ENCODE data around the gene CD226.

CD226 gene

GRCh38 chr18:69894467-69894866 lies 53.2 kb downstream of the CD226 start:
- Histone ChIP-seq H3K9me3 (ENCODE audit: control insufficient read depth, insufficient read depth, low read length) (0 out of 2 replicates have a peak, but pooled peaks cover 3% of the 10 kb centered on the region), H3K36me3 (ENCODE audit: control insufficient read depth, low read length) (no peaks in the 10 kb centered on the region), H3K27ac (ENCODE audit: low read depth, low read length) (no peak overlapping the region), H3F3A (ENCODE audit: control insufficient read depth, insufficient read depth) (no peaks in the 10 kb centered on the region), H3K27me3 (ENCODE audit: control insufficient read depth, low read length) (no peaks in the 10 kb centered on the region), H4K20me1 (ENCODE audit: control insufficient read depth, insufficient read depth, low read depth, low read length) (no peaks in the 10 kb centered on the region), H3K4me2 (ENCODE audit: low read length) (no peak overlapping the region), H3K79me2 (ENCODE audit: control insufficient read depth, low read length) (no peaks in the 10 kb centered on the region), H3K9me2 (replicated peaks; ENCODE audit: control insufficient read depth, low read length) (no peaks in the 10 kb centered on the region), H3K4me3 (ENCODE audit: low read length) (no peak overlapping the region), H3K4me1 (ENCODE audit: control insufficient read depth, low read length) (no peaks in the 10 kb centered on the region)
- no peak for TF ChIP-seq CTCF (IDR thresholded peaks at IDR 0.05; ENCODE audit: low read depth, low read length, poor library complexity, severe bottlenecking)
- TF ChIP-seq EZH2phosphoT487 (IDR thresholded peaks at IDR 0.05; ENCODE audit: borderline replicate concordance, low read length) = no peak

GRCh38 chr18:69890558-69890957 lies 57.1 kb downstream of the CD226 start:
- Histone ChIP-seq H3K36me3 (ENCODE audit: control insufficient read depth, low read length) (no peaks in the 10 kb centered on the region), H3K27ac (ENCODE audit: low read depth, low read length) (no peak overlapping the region), H3K4me3 (ENCODE audit: low read length) (no peak overlapping the region), H3K27me3 (ENCODE audit: control insufficient read depth, low read length) (no peaks in the 10 kb centered on the region), H3K4me1 (ENCODE audit: control insufficient read depth, low read length) (no peaks in the 10 kb centered on the region), H4K20me1 (ENCODE audit: control insufficient read depth, insufficient read depth, low read depth, low read length) (no peaks in the 10 kb centered on the region), H3K9me2 (replicated peaks; ENCODE audit: control insufficient read depth, low read length) (no peaks in the 10 kb centered on the region), H3K9me3 (ENCODE audit: control insufficient read depth, insufficient read depth, low read length) (no peaks in the 10 kb centered on the region), H3K4me2 (ENCODE audit: low read length) (no peak overlapping the region), H3F3A (ENCODE audit: control insufficient read depth, insufficient read depth) (no peaks in the 10 kb centered on the region), H3K79me2 (ENCODE audit: control insufficient read depth, low read length) (no peaks in the 10 kb centered on the region)
- TF ChIP-seq CTCF (IDR thresholded peaks at IDR 0.05; ENCODE audit: low read depth, low read length, poor library complexity, severe bottlenecking) (no peak), EZH2phosphoT487 (IDR thresholded peaks at IDR 0.05; ENCODE audit: borderline replicate concordance, low read length) (no peak)

- TF ChIP-seq CTCF (IDR thresholded peaks at IDR 0.05; ENCODE audit: low read depth, low read length, poor library complexity, severe bottlenecking) = no peak
- TF ChIP-seq EZH2phosphoT487 (IDR thresholded peaks at IDR 0.05; ENCODE audit: borderline replicate concordance, low read length) = no peak
- Histone ChIP-seq H3K9me3 (ENCODE audit: control insufficient read depth, insufficient read depth, low read length) (no peaks in the 10 kb centered on the region), H3K79me2 (ENCODE audit: control insufficient read depth, low read length) (no peaks in the 10 kb centered on the region), H3K9me2 (replicated peaks; ENCODE audit: control insufficient read depth, low read length) (no peaks in the 10 kb centered on the region), H3K4me3 (ENCODE audit: low read length) (no peak overlapping the region), H3K4me1 (ENCODE audit: control insufficient read depth, low read length) (no peaks in the 10 kb centered on the region), H3K36me3 (ENCODE audit: control insufficient read depth, low read length) (no peaks in the 10 kb centered on the region), H3K27ac (ENCODE audit: low read depth, low read length) (no peak overlapping the region), H3K4me2 (ENCODE audit: low read length) (no peak overlapping the region), H4K20me1 (ENCODE audit: control insufficient read depth, insufficient read depth, low read depth, low read length) (no peaks in the 10 kb centered on the region), H3K27me3 (ENCODE audit: control insufficient read depth, low read length) (no peaks in the 10 kb centered on the region), H3F3A (ENCODE audit: control insufficient read depth, insufficient read depth) (no peaks in the 10 kb centered on the region)
These were observed 58.7 kb downstream of the CD226 start for GRCh38 chr18:69889009-69889408.

- no peaks in the 10 kb centered on the region for H3K9me2 ChIP-seq (replicated peaks; ENCODE audit: control insufficient read depth, low read length)
- no peaks in the 10 kb centered on the region for H4K20me1 ChIP-seq (ENCODE audit: control insufficient read depth, insufficient read depth, low read depth, low read length)
- H3K9me3 ChIP-seq (ENCODE audit: control insufficient read depth, insufficient read depth, low read length) = no peaks in the 10 kb centered on the region
- H3K4me2 ChIP-seq (ENCODE audit: low read length) = no peak overlapping the region
- H3K36me3 ChIP-seq (ENCODE audit: control insufficient read depth, low read length) = no peaks in the 10 kb centered on the region
- no peaks in the 10 kb centered on the region for H3K79me2 ChIP-seq (ENCODE audit: control insufficient read depth, low read length)
- peaks cover 4% of the 10 kb centered on the region; the same call in 1 of the 2 replicates for H3K4me1 ChIP-seq (ENCODE audit: control insufficient read depth, low read length)
- H3K27ac ChIP-seq (ENCODE audit: low read depth, low read length) = no peak overlapping the region
- H3F3A ChIP-seq (ENCODE audit: control insufficient read depth, insufficient read depth) = no peaks in the 10 kb centered on the region
- no peak overlapping the region for H3K4me3 ChIP-seq (ENCODE audit: low read length)
- no peaks in the 10 kb centered on the region for H3K27me3 ChIP-seq (ENCODE audit: control insufficient read depth, low read length)
- TF ChIP-seq CTCF (IDR thresholded peaks at IDR 0.05; ENCODE audit: low read depth, low read length, poor library complexity, severe bottlenecking) (no peak), EZH2phosphoT487 (IDR thresholded peaks at IDR 0.05; ENCODE audit: borderline replicate concordance, low read length) (no peak)
These were observed 60.4 kb downstream of the CD226 start for GRCh38 chr18:69887256-69887655.
